HepG2 (cell line): ENCODE data around the gene SSBP1. TPM values are rescaled to one million over a fixed set of nuclear protein-coding genes. Genes with fewer than 3 reads are reported as not detected.

Experiments
- ATF1 ChIP-seq: IDR thresholded peaks from 2 replicates; pipeline ENCODE4 v1.6.1; 2016; ENCODE audit warnings: mild to moderate bottlenecking, control low read depth
- CAMTA2 ChIP-seq: sonication (generic); formaldehyde crosslinking; IDR thresholded peaks from 2 replicates; pipeline ENCODE4 v1.4.0; 2020; ENCODE audit warnings: mild to moderate bottlenecking, missing genetic modification reagents, borderline replicate concordance
- ESRRA ChIP-seq: sonication (generic); formaldehyde crosslinking; IDR thresholded peaks from 2 replicates; pipeline ENCODE4 v1.5.1; 2020; ENCODE audit warnings: mild to moderate bottlenecking, low read depth, missing genetic modification reagents
- KMT2B ChIP-seq: IDR thresholded peaks from 2 replicates; pipeline ENCODE4 v1.6.1; 2016; ENCODE audit warnings: missing genetic modification reagents, missing compliant biosample characterization
- REL ChIP-seq: sonication (generic); formaldehyde crosslinking; conservative IDR thresholded peaks from 2 replicates; pipeline ENCODE4 v1.8.0; 2022; ENCODE audit warnings: mild to moderate bottlenecking, missing genetic modification reagents, moderate library complexity
- ZNF224 ChIP-seq: sonication (generic); formaldehyde crosslinking; IDR thresholded peaks from 2 replicates; pipeline ENCODE4 v1.5.0; 2020; ENCODE audit warnings: mild to moderate bottlenecking, missing genetic modification reagents
- ZNF547 ChIP-seq: sonication (generic); formaldehyde crosslinking; IDR thresholded peaks from 2 replicates; pipeline ENCODE4 v1.5.1; 2020; ENCODE audit warnings: mild to moderate bottlenecking, missing genetic modification reagents
- ZNF720 ChIP-seq: sonication (generic); formaldehyde crosslinking; IDR thresholded peaks from 2 replicates; pipeline ENCODE4 v1.4.0; 2020; ENCODE audit warnings: missing genetic modification reagents
- polyA plus RNA-seq, 8 experiments: library from polyadenylated mRNA; depleted of rRNA in 3 of 8; stranded (reverse) in 7 of 8; unstranded in 1 of 8; fragments of >200 nt; fragmentation: Illumina TruSeq in 4 of 8; extraction: Trizol in 4 of 8; gene quantifications; 2 replicates each; pipeline versions ENCODE4 v1.2.1 to v1.2.3, GENCODE V29; 2011 to 2016; ENCODE audit warnings: low read depth in 4 of 8, missing spikeins in 1 of 8, mixed read lengths in 1 of 8; ENCODE audit not compliant: insufficient read depth in 1 of 8
- total RNA-seq, 5 experiments: library from RNA; depleted of rRNA; stranded (reverse); fragments of >200 nt; fragmentation: Illumina TruSeq; extraction: Trizol; gene quantifications; 2 replicates each; pipeline ENCODE4 v1.2.3, GENCODE V29; 2016; ENCODE audit warnings: low read depth in 1 of 5
- TF ChIP-seq, protein P1 (sequence below), 2 experiments: fragments of 450-650 bp in 1 of 2; sonication (generic) in 1 of 2; formaldehyde crosslinking in 1 of 2; IDR thresholded peaks; 2 replicates each; pipeline versions ENCODE4 v1.6.1 to v1.8.0; 2016 to 2022; ENCODE audit warnings: antibody characterized with exemption in 1 of 2, mild to moderate bottlenecking in 1 of 2, missing genetic modification reagents in 1 of 2
- TF ChIP-seq, protein P2 (sequence below): sonication (generic); formaldehyde crosslinking; conservative IDR thresholded peaks from 2 replicates; pipeline ENCODE4 v1.5.0; 2020; ENCODE audit warnings: missing genetic modification reagents
- TF ChIP-seq, protein P3 (sequence below): sonication (generic); formaldehyde crosslinking; IDR thresholded peaks from 2 replicates; pipeline ENCODE4 v1.4.0; 2020; ENCODE audit warnings: missing genetic modification reagents, borderline replicate concordance
- TF ChIP-seq, protein P4 (sequence below): sonication (generic); formaldehyde crosslinking; IDR thresholded peaks from 2 replicates; pipeline ENCODE4 v1.9.0; 2022; ENCODE audit warnings: low read depth, missing genetic modification reagents

Gene SSBP1
- total and polyA plus RNA-seq, 2 of the 13 experiments (the other 11 are each of a cell fraction or from before 2014, with no cell fraction given), result 64.4 to 254 TPM

DNA sequence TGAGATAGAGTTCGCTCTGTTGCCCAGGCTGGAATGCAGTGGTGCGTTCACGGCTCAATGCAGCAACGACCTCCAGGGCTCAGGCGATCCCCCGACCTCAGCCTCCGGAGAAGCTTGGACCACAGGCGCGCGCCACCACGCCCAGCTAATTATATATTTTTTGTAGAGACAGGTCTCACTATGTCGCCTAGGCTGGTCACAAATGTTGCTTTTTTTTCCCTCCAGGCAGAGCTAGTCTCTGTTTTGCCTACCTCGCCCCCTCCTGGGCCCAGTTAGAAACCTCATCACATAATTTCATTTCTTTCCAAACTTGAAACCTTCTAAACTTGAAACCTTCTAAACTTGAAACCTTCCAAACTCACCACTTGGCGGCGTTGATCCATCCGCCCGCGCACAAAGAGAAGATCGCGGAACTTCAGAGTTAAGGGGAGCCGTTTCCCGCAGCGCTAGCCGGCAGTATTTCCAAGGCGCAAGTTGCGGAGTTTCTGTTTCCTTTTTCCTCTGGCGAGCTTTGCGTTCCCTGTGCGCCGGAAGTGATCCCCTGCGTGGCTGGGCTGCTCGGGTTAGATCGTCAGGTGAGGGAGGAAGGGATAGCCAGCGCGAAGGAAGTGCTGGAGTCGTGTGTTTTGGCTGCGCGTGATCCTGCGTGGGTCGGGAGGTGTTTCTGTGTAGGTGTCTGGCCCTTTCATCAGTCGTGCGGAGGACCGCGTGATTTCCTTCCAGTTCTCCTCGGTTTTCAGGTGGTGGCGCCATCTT, at the start of gene SSBP1 (continued):
- TF ChIP-seq, protein P1, sequence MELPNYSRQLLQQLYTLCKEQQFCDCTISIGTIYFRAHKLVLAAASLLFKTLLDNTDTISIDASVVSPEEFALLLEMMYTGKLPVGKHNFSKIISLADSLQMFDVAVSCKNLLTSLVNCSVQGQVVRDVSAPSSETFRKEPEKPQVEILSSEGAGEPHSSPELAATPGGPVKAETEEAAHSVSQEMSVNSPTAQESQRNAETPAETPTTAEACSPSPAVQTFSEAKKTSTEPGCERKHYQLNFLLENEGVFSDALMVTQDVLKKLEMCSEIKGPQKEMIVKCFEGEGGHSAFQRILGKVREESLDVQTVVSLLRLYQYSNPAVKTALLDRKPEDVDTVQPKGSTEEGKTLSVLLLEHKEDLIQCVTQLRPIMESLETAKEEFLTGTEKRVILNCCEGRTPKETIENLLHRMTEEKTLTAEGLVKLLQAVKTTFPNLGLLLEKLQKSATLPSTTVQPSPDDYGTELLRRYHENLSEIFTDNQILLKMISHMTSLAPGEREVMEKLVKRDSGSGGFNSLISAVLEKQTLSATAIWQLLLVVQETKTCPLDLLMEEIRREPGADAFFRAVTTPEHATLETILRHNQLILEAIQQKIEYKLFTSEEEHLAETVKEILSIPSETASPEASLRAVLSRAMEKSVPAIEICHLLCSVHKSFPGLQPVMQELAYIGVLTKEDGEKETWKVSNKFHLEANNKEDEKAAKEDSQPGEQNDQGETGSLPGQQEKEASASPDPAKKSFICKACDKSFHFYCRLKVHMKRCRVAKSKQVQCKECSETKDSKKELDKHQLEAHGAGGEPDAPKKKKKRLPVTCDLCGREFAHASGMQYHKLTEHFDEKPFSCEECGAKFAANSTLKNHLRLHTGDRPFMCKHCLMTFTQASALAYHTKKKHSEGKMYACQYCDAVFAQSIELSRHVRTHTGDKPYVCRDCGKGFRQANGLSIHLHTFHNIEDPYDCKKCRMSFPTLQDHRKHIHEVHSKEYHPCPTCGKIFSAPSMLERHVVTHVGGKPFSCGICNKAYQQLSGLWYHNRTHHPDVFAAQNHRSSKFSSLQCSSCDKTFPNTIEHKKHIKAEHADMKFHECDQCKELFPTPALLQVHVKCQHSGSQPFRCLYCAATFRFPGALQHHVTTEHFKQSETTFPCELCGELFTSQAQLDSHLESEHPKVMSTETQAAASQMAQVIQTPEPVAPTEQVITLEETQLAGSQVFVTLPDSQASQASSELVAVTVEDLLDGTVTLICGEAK (IDR thresholded peaks at IDR 0.05), result peak; percentile 93
- TF ChIP-seq, protein P1 (CRISPR knock-in tag; IDR thresholded peaks at IDR 0.05), result peak; percentile 75
- TF ChIP-seq REL (CRISPR knock-in tag), result 0 out of 2 replicates have a peak, but pooled peaks have one; percentile 38
- TF ChIP-seq ZNF224, result peak; percentile 73; the same call in 1 of the 2 replicates
- TF ChIP-seq, protein P2, sequence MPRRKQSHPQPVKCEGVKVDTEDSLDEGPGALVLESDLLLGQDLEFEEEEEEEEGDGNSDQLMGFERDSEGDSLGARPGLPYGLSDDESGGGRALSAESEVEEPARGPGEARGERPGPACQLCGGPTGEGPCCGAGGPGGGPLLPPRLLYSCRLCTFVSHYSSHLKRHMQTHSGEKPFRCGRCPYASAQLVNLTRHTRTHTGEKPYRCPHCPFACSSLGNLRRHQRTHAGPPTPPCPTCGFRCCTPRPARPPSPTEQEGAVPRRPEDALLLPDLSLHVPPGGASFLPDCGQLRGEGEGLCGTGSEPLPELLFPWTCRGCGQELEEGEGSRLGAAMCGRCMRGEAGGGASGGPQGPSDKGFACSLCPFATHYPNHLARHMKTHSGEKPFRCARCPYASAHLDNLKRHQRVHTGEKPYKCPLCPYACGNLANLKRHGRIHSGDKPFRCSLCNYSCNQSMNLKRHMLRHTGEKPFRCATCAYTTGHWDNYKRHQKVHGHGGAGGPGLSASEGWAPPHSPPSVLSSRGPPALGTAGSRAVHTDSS, result no peak
- peak; percentile 58; the same call in 1 of the 2 replicates for TF ChIP-seq ESRRA (CRISPR knock-in tag)
- TF ChIP-seq ZNF547 (CRISPR knock-in tag), result peak; percentile 75
- peak; percentile 27; the same call in 1 of the 2 replicates for TF ChIP-seq ZNF720 (CRISPR knock-in tag)
- peak; percentile 94 for TF ChIP-seq ATF1 (CRISPR knock-in tag)
- TF ChIP-seq, protein P3, sequence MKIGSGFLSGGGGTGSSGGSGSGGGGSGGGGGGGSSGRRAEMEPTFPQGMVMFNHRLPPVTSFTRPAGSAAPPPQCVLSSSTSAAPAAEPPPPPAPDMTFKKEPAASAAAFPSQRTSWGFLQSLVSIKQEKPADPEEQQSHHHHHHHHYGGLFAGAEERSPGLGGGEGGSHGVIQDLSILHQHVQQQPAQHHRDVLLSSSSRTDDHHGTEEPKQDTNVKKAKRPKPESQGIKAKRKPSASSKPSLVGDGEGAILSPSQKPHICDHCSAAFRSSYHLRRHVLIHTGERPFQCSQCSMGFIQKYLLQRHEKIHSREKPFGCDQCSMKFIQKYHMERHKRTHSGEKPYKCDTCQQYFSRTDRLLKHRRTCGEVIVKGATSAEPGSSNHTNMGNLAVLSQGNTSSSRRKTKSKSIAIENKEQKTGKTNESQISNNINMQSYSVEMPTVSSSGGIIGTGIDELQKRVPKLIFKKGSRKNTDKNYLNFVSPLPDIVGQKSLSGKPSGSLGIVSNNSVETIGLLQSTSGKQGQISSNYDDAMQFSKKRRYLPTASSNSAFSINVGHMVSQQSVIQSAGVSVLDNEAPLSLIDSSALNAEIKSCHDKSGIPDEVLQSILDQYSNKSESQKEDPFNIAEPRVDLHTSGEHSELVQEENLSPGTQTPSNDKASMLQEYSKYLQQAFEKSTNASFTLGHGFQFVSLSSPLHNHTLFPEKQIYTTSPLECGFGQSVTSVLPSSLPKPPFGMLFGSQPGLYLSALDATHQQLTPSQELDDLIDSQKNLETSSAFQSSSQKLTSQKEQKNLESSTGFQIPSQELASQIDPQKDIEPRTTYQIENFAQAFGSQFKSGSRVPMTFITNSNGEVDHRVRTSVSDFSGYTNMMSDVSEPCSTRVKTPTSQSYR (CRISPR knock-in tag), result peak; percentile 44; the same call in 1 of the 2 replicates
- peak; percentile 82; the same call in 1 of the 2 replicates for TF ChIP-seq CAMTA2 (CRISPR knock-in tag)
- peak; percentile 98 for TF ChIP-seq KMT2B (CRISPR knock-in tag)
- TF ChIP-seq, protein P4, sequence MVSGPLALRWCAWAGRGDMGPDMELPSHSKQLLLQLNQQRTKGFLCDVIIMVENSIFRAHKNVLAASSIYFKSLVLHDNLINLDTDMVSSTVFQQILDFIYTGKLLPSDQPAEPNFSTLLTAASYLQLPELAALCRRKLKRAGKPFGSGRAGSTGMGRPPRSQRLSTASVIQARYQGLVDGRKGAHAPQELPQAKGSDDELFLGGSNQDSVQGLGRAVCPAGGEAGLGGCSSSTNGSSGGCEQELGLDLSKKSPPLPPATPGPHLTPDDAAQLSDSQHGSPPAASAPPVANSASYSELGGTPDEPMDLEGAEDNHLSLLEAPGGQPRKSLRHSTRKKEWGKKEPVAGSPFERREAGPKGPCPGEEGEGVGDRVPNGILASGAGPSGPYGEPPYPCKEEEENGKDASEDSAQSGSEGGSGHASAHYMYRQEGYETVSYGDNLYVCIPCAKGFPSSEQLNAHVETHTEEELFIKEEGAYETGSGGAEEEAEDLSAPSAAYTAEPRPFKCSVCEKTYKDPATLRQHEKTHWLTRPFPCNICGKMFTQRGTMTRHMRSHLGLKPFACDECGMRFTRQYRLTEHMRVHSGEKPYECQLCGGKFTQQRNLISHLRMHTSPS (CRISPR knock-in tag), result no peak
